Left cardiac atrium (tissue), 4 donors: ENCODE data around the gene LFNG. TPM values are rescaled to one million over a fixed set of nuclear protein-coding genes. Genes with fewer than 3 reads are reported as not detected.
"Not testable (repeated sequence)": the region's sequence is repeated elsewhere in the genome, so short reads cannot be mapped to it uniquely, and the experiment has no call there.

Experiments used
- ATAC-seq, 2 donors: fragments of 200-7000 bp; cut with Tn5 transposase; one replicate each; pipeline ENCODE4 v1.9.1; 2020; ENCODE audit warnings: mild to moderate bottlenecking in 2 of 2, moderate library complexity in 2 of 2
- DNase-seq: peaks from one replicate; pipeline ENCODE4 v3.0.0-alpha.2; 2020
- intact Hi-C, 2 donors: fragments of 100-400 bp; cut with DNase I; formaldehyde crosslinking; loops; one replicate each; pipeline versions ENCODE4 v1.14.1 to v1.15.1; 2022 to 2023
- total RNA-seq, 2 donors: library from RNA; stranded (reverse); fragmentation: NEBNext Ultra II Directional; extraction: Animal tissue kit (Norgen Biotek cat#: 25700); gene quantifications; one replicate each; pipeline ENCODE4 v1.2.1, GENCODE V29; 2021
- donor health status: DM: no; HTN: yes; CAD: no.
- donor health status: DM: no; HTN: yes; CAD: no; lungs with severe emphysema.
- donor health status: DM: yes; HTN: yes; CAD: no.
- donor health status: Dilated cardiomyopathy.

Gene LFNG
- total RNA-seq, 2 donors from 2014 or later: 8.7 to 9.2 TPM

GRCh38 chr7:2523941-2524807, 4.6 kb downstream of the LFNG start:
- intact Hi-C loops: no loop called here
- ATAC-seq: peak; percentile 17 to 32
- DNase-seq: peak; percentile 87

- no peak for ATAC-seq
- no peak for DNase-seq
- intact Hi-C loops: no loop called here
Observed at GRCh38 chr7:2524808-2525657, 5.5 kb downstream of the LFNG start.

GRCh38 chr7:2525658-2526630, 6.4 kb downstream of the LFNG start:
- intact Hi-C loops: no loop called here
- DNase-seq: no peak
- no peak for ATAC-seq

- intact Hi-C loops: no loop called here
- DNase-seq (no peak), ATAC-seq (no peak)
Observed at GRCh38 chr7:2526659-2527504, 7.3 kb downstream of the LFNG start.

GRCh38 chr7:2527505-2528467, 8.2 kb downstream of the LFNG start:
- no peak for ATAC-seq
- intact Hi-C loops: no loop called here
- DNase-seq: peak; percentile 57

- no peak for ATAC-seq
- intact Hi-C loops: no loop called here
- peak; percentile 22 for DNase-seq
Observed at GRCh38 chr7:2528481-2529095, 9.0 kb downstream of the LFNG start.

- ATAC-seq (peak; percentile 46 to 62), DNase-seq (peak; percentile 75)
- intact Hi-C loops: no loop called here
Observed at GRCh38 chr7:2529161-2530070, 9.8 kb downstream of the LFNG start.

- DNase-seq (peak; percentile 40), ATAC-seq (peak; percentile 18 to 44)
- intact Hi-C loops: no loop called here
Observed at GRCh38 chr7:2530071-2530987, 10.8 kb downstream of the LFNG start.

GRCh38 chr7:2530994-2531795, 11.6 kb downstream of the LFNG start:
- DNase-seq (peak; percentile 26), ATAC-seq (peak in 1 of 2 donors; percentile 38)
- intact Hi-C loops: not testable (repeated sequence)

- DNase-seq, intact Hi-C loops, ATAC-seq: not testable (repeated sequence)
Observed at GRCh38 chr7:2531796-2532110, 12.2 kb downstream of the LFNG start.

GRCh38 chr7:2532199-2532772, 12.7 kb downstream of the LFNG start:
- ATAC-seq, intact Hi-C loops: not testable (repeated sequence)
- peak; percentile 10 for DNase-seq

- intact Hi-C loops, ATAC-seq: not testable (repeated sequence)
- peak; percentile 4 for DNase-seq
Observed at GRCh38 chr7:2532816-2533215, 13.2 kb downstream of the LFNG start.

GRCh38 chr7:2533566-2533965, 14.0 kb downstream of the LFNG start:
- ATAC-seq, intact Hi-C loops, DNase-seq: not testable (repeated sequence)
